GM18909 (cell line): Measurements from ENCODE around the gene LMX1B.
A peak's percentile ranks its signal among the peaks of the same experiment; 100 is the strongest.
"Not testable (repeated sequence)": the region's sequence is repeated elsewhere in the genome, so short reads cannot be mapped to it uniquely, and the experiment has no call there.

ENCODE experiments used
- ATAC-seq: cut with Tn5 transposase; IDR thresholded peaks from one replicate; pipeline ENCODE4 v1.9.1; 2021; ENCODE audit warnings: mild to moderate bottlenecking; ENCODE audit not compliant: unreplicated experiment, poor library complexity

LMX1B gene

GRCh38 chr9:126704892-126705766 lies 91.4 kb downstream of the LMX1B start:
- ATAC-seq, result no peak

- ATAC-seq, result no peak
Measured at GRCh38 chr9:126705767-126706697, 92.3 kb downstream of the LMX1B start.

GRCh38 chr9:126706698-126707053 lies 92.9 kb downstream of the LMX1B start:
- ATAC-seq, result no peak

DNA sequence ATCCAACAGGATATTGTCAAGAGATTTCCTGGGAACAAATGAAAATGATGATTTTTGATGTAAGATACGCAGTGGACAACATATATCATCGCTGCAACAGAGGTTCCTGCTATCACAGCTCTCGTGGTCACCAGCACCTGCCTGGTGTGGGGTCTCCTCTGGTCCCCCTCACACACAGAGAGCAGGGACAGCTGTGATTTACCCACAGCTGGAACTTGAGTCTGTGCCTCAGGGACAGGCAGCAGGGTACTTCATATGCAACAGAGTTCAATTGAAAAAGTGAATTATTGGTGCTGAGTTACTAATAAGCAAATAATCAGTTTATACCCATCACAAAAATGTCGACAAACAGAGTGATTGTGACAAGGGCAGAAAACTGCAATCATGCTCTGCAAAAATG lies 93.4 kb downstream of the LMX1B start:
- no peak for ATAC-seq

GRCh38 chr9:126707712-126708111 lies 94.0 kb downstream of the LMX1B start:
- ATAC-seq, result not testable (repeated sequence)

DNA sequence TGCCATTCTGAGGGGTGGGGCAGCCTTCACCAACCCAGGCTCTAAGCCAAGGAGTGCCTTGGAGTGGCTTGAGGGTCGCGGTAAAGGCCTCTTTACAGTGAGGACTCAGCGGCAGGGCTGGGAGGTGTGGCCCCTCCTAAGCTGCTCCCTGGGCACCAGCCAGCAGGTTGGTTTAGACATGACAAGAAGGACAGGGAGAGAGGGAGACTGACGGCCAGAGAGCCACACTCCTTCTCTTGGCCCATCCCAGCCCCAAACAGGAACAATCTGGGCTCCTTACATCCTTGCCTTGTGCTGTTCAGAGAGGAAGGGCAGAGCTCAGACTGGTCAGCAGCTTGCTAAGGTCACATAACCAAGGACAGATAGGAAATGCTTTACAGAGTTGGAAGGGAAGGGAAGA lies 94.5 kb downstream of the LMX1B start:
- no peak for ATAC-seq

DNA sequence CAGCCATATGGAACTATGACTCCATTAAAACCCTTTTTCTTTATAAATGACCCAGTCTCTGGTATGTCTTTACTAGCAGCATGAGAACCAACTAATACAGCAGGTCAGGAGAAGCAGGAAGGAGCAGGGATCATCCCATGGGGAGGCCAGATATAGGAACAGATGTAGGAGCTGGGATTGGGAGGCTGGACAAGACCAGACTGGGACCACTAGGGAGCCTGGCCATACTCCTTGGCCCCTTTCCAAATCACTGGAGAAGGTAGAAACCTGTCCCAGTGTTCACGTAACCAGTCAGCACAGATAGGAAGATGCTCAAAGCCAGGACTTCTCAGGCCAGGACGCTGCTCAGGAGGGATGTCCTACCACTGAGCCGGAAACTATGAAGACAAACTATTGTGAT lies 95.5 kb downstream of the LMX1B start:
- ATAC-seq, result no peak

- ATAC-seq, result no peak
Measured at GRCh38 chr9:126715382-126715781, 101.7 kb downstream of the LMX1B start.

DNA sequence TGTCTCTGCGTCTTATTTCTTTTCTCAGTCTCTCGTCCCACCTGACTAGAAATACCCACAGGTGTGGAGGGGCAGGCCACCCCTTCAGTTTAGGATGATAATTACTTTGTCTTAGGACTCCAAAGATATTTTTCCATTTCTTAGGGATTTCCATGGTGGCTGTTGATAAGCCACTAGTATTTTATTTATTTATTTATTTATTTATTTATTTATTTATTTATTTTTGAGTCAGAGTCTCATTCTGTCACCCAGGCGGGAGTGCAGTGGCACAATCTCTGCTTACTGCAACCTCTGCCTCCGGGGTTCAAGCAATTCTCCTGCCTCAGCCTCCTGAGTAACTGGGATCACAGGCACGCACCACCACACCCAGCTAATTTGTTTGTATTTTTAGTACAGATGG lies 103.7 kb downstream of the LMX1B start:
- not testable (repeated sequence) for ATAC-seq

GRCh38 chr9:126719618-126720031 lies 105.9 kb downstream of the LMX1B start:
- ATAC-seq, result peak; percentile 45

- no peak for ATAC-seq
Measured at GRCh38 chr9:126720036-126720435, 106.3 kb downstream of the LMX1B start.

- ATAC-seq, result no peak
Measured at GRCh38 chr9:126720661-126721563, 107.2 kb downstream of the LMX1B start.

GRCh38 chr9:126721564-126721981 lies 107.8 kb downstream of the LMX1B start:
- no peak for ATAC-seq

DNA sequence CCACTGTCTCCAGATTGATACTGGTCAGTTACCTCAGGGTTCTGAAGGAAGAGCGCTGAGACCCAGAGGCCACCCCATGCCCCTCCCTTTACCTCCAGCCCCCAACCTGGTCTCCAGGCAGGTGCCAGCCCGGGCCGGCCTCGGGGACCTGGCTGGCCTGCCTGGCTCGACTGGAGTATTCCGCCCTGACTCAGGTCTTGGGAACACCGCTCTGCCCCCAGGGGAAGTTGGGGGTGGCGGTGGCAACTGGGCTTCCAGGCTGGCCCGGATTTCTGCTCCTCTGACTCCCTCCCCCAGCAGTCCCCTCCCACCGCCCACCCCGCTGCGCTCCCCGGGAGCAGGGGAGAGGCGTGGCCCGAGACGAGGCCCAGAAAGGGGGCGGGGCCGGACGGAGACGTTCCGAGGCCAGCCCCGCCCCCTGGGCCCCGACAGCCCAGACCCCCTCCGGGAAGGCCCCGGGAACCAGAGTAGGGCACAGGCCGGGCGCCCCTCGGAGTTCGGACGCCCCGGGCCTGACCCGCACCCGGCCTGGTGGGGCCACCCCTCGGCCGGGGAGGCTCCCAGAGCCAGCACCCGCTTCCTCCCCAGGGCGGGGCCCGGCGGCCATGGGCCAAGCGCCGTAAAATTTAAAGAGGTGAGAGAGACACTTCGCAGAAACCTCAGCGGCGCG lies 108.7 kb downstream of the LMX1B start:
- peak; percentile 75 for ATAC-seq

DNA sequence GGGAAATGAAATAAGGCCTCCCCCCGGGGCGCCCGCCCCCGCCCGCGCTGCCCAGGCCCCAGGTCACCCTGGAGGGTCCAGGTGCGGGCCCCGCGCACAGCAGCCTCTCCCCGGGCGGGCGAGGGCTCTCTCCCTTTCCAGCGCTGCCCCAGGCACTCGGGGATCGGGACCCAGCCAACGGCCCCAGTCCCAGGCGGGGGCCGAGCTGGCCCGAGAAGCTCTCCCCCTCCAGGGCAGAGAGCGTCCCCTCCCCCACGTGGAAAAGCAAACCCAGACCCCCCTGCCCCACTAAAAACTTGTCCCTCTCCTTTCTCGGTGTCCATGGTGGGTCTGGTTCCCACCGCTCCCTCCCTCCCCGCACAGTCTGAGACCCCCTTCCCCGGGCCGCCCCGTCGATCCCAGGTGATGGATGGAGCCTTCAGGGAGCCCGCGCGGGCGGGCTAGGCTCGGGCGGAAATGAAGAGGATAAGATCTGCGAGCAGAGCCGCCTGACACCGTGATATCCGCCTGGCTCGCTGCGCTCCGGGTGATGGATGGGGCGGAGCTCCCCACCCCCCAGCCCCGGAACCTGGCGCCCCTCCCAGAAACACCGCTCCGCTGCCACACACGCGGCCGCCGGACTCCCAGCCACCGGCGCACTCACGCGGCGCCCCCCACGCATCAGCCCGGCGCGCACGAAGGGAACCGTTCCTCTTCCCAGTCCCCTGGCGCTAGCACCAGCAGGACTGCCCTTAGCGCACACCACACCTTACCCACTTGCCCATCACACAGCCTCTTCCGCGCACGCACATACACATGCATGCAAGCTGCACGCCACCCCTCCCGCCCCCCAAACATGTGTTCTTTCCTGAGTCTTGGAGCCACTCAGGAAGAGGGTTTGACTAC lies 109.4 kb downstream of the LMX1B start:
- ATAC-seq, result peak; percentile 36

DNA sequence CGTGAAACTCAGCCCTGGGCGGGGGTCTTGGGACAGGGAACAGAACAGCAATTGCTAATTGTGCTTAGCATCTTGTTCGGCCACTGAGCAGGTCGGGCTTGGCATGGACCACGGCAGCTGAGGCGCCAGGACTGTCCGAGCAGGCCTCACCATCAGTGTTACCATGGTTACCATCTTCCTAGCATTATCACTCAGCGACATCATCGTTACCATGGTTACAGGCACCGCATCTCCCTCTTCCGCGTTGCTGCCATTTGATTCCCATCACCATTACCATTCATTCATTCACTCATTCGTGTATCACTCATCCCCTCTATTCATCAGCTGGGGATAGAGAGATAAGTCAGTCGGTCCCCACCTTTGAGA lies 110.1 kb downstream of the LMX1B start:
- no peak for ATAC-seq

GRCh38 chr9:126724226-126724625 lies 110.5 kb downstream of the LMX1B start:
- ATAC-seq, result no peak

DNA sequence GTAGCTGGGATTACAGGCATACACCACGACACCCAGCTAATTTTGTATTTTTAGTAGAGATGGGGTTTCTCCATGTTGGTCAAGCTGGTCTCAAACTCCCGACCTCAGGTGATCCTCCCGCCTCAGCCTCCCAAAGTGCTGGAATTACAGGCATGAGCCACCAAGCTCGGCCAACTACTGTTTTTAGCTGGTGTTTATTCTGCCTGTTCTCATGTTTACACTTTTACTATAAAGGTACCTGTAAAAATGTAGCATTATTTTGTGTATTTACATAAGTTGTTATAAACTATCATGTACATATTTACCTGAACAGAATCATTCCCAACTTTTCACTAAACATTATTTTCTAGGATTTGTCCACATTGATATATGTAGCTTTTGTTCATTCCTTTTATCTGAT lies 111.8 kb downstream of the LMX1B start:
- not testable (repeated sequence) for ATAC-seq

DNA sequence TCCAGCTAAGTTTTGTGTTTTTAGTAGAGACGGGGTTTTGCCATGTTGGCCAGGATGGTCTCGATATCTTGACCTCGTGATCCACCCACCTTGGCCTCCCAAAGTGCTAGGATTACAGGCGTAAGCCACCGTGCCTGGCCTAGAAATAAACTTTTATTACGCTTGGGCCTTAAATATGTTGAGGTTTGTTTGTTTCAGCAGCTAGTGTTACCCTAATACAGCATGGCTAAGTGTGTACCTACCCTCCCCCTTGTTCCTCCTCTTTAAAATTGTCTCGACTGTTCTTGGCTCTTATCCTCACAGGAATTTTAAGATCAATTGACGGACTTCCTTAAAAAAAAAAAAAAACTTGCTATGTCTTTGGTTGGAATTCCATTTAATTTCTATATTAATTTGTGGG lies 114.5 kb downstream of the LMX1B start:
- not testable (repeated sequence) for ATAC-seq
